Nephron progenitor cell (in vitro differentiated cells): ENCODE measurements around the gene CNOT6L.

Experiments
- DNase-seq: peaks from one replicate; pipeline ENCODE4 v3.0.0; 2021
- H3K27ac Mint-ChIP-seq: 2 replicates; pipeline ENCODE4 v1.8.0; 2021; ENCODE audit warnings: mild to moderate bottlenecking, moderate library complexity, mixed read lengths
- H3K27me3 Mint-ChIP-seq: 2 replicates; pipeline ENCODE4 v1.8.0; 2021; ENCODE audit warnings: mild to moderate bottlenecking, low read depth, mixed read lengths; ENCODE audit not compliant: poor library complexity
- H3K36me3 Mint-ChIP-seq: 2 replicates; pipeline ENCODE4 v1.8.0; 2021; ENCODE audit warnings: low read depth, mixed read lengths
- H3K4me1 Mint-ChIP-seq: 2 replicates; pipeline ENCODE4 v1.8.0; 2021; ENCODE audit warnings: mixed read lengths
- H3K4me3 Mint-ChIP-seq: 2 replicates; pipeline ENCODE4 v1.8.0; 2021; ENCODE audit warnings: mild to moderate bottlenecking, moderate library complexity, mixed read lengths
- H3K9me3 Mint-ChIP-seq: 2 replicates; pipeline ENCODE4 v1.8.0; 2021; ENCODE audit warnings: mild to moderate bottlenecking, moderate library complexity, mixed read lengths
- CTCF ChIP-seq: fragments of 200-600 bp; sonication (generic); IDR thresholded peaks from 2 replicates; pipeline ENCODE4 v1.5.0; 2021; ENCODE audit warnings: antibody characterized with exemption

The CNOT6L gene

GRCh38 chr4:77699731-77700210, 119.4 kb downstream of the CNOT6L start:
- peak; percentile 42 for DNase-seq

GRCh38 chr4:77697860-77698590, 121.1 kb downstream of the CNOT6L start:
- peak; percentile 4 for DNase-seq

More at GRCh38 chr4:77699731-77700210, 119.4 kb downstream of the CNOT6L start:
- Mint-ChIP-seq H3K4me3 (peak overlapping the region; percentile 42), H3K9me3 (no peaks in the 10 kb centered on the region), H3K4me1 (peaks cover 50% of the 10 kb centered on the region), H3K27me3 (no peaks in the 10 kb centered on the region), H3K27ac (peak overlapping the region; percentile 97), H3K36me3 (no peaks in the 10 kb centered on the region)
- peak; percentile 33 for TF ChIP-seq CTCF

GRCh38 chr4:77695774-77696173, 123.4 kb downstream of the CNOT6L start:
- no peak for TF ChIP-seq CTCF
- H3K36me3 Mint-ChIP-seq: no peaks in the 10 kb centered on the region
- no peak overlapping the region for H3K4me3 Mint-ChIP-seq
- no peaks in the 10 kb centered on the region for H3K9me3 Mint-ChIP-seq
- H3K27ac Mint-ChIP-seq: no peak overlapping the region
- no peak for DNase-seq
- no peaks in the 10 kb centered on the region for H3K27me3 Mint-ChIP-seq
- peaks cover 42% of the 10 kb centered on the region for H3K4me1 Mint-ChIP-seq

More at GRCh38 chr4:77697860-77698590, 121.1 kb downstream of the CNOT6L start:
- Mint-ChIP-seq H3K27ac (no peak overlapping the region), H3K9me3 (no peaks in the 10 kb centered on the region), H3K4me1 (peaks cover 45% of the 10 kb centered on the region), H3K4me3 (no peak overlapping the region), H3K27me3 (no peaks in the 10 kb centered on the region), H3K36me3 (no peaks in the 10 kb centered on the region)
- TF ChIP-seq CTCF: no peak

GRCh38 chr4:77692847-77693432, 126.2 kb downstream of the CNOT6L start:
- Mint-ChIP-seq H3K4me3 (no peak overlapping the region), H3K36me3 (no peaks in the 10 kb centered on the region), H3K27ac (no peak overlapping the region), H3K27me3 (no peaks in the 10 kb centered on the region), H3K4me1 (peaks cover 19% of the 10 kb centered on the region), H3K9me3 (no peaks in the 10 kb centered on the region)
- no peak for DNase-seq
- no peak for TF ChIP-seq CTCF

- no peaks in the 10 kb centered on the region for H3K4me1 Mint-ChIP-seq
- no peak for TF ChIP-seq CTCF
- peaks cover 3% of the 10 kb centered on the region for H3K9me3 Mint-ChIP-seq
- H3K36me3 Mint-ChIP-seq: no peaks in the 10 kb centered on the region
- H3K27ac Mint-ChIP-seq: no peak overlapping the region
- no peak overlapping the region for H3K4me3 Mint-ChIP-seq
- no peaks in the 10 kb centered on the region for H3K27me3 Mint-ChIP-seq
- DNase-seq: no peak
Measured at GRCh38 chr4:77681792-77682191, 137.4 kb downstream of the CNOT6L start.

- Mint-ChIP-seq H3K4me3 (no peak overlapping the region), H3K4me1 (no peaks in the 10 kb centered on the region), H3K36me3 (no peaks in the 10 kb centered on the region), H3K27me3 (no peaks in the 10 kb centered on the region), H3K9me3 (no peaks in the 10 kb centered on the region), H3K27ac (no peak overlapping the region)
- no peak for DNase-seq
- TF ChIP-seq CTCF: no peak
Measured at GRCh38 chr4:77676842-77677241, 142.3 kb downstream of the CNOT6L start.
